HepG2 (cell line): ENCODE measurements around the gene HBEGF.

Experiments
- ATF1 ChIP-seq: IDR thresholded peaks from 2 replicates; pipeline ENCODE4 v1.6.1; 2016; ENCODE audit warnings: mild to moderate bottlenecking, control low read depth
- E2F5 ChIP-seq: sonication (generic); formaldehyde crosslinking; conservative IDR thresholded peaks from 2 replicates; pipeline ENCODE4 v1.4.0; 2020; ENCODE audit warnings: missing genetic modification reagents
- ESRRA ChIP-seq: sonication (generic); formaldehyde crosslinking; IDR thresholded peaks from 2 replicates; pipeline ENCODE4 v1.5.1; 2020; ENCODE audit warnings: mild to moderate bottlenecking, low read depth, missing genetic modification reagents
- KLF12 ChIP-seq: sonication (generic); formaldehyde crosslinking; IDR thresholded peaks from 2 replicates; pipeline ENCODE4 v1.4.0; 2020; ENCODE audit warnings: missing genetic modification reagents, borderline replicate concordance
- PHF8 ChIP-seq: sonication (generic); formaldehyde crosslinking; IDR thresholded peaks from 2 replicates; pipeline ENCODE4 v1.5.0; 2020; ENCODE audit warnings: missing genetic modification reagents
- SIN3B ChIP-seq: fragments of 150-350 bp; IDR thresholded peaks from 2 replicates; pipeline ENCODE4 v1.6.1; 2014; ENCODE audit warnings: low read length
- SP1 ChIP-seq, 2 experiments: fragments of 450-650 bp in 1 of 2; sonication (generic) in 1 of 2; formaldehyde crosslinking in 1 of 2; IDR thresholded peaks; 2 replicates each; pipeline versions ENCODE4 v1.4.0 to v1.6.1; 2016 to 2020; ENCODE audit warnings: missing genetic modification reagents in 1 of 2
- TMF1 ChIP-seq: sonication (generic); formaldehyde crosslinking; IDR thresholded peaks from 2 replicates; pipeline ENCODE4 v1.8.1; 2022; ENCODE audit warnings: low read depth, missing genetic modification reagents
- ZBTB2 ChIP-seq: sonication (generic); formaldehyde crosslinking; IDR thresholded peaks from 2 replicates; pipeline ENCODE4 v1.8.0; 2022; ENCODE audit warnings: low read depth, missing genetic modification reagents
- ZNF260 ChIP-seq: sonication (generic); formaldehyde crosslinking; IDR thresholded peaks from 2 replicates; pipeline ENCODE4 v1.4.0; 2020; ENCODE audit warnings: missing genetic modification reagents, low read depth, mild to moderate bottlenecking, borderline replicate concordance
- ZNF280B ChIP-seq: sonication (generic); formaldehyde crosslinking; IDR thresholded peaks from 2 replicates; pipeline ENCODE4 v1.5.0; 2020; ENCODE audit warnings: missing genetic modification reagents, mild to moderate bottlenecking, borderline replicate concordance
- ZNF781 ChIP-seq: sonication (generic); formaldehyde crosslinking; IDR thresholded peaks from 2 replicates; pipeline ENCODE4 v1.5.1; 2020; ENCODE audit warnings: borderline replicate concordance, mild to moderate bottlenecking, missing genetic modification reagents; ENCODE audit errors: not compliant biosample characterization
- ZNF839 ChIP-seq: sonication (generic); formaldehyde crosslinking; IDR thresholded peaks from 2 replicates; pipeline ENCODE4 v1.4.0; 2020; ENCODE audit warnings: missing genetic modification reagents, mild to moderate bottlenecking, borderline replicate concordance

- TF ChIP-seq PHF8 (CRISPR knock-in tag) (no peak), ZNF260 (CRISPR knock-in tag) (no peak), ZBTB2 (no peak), E2F5 (CRISPR knock-in tag) (no peak), ATF1 (CRISPR knock-in tag) (no peak), SIN3B (no peak), TMF1 (CRISPR knock-in tag) (no peak), SP1 (IDR thresholded peaks at IDR 0.05) (no peak), SP1 (CRISPR knock-in tag; IDR thresholded peaks at IDR 0.05) (no peak), ZNF280B (no peak), ZNF781 (CRISPR knock-in tag) (no peak), KLF12 (CRISPR knock-in tag) (no peak), ESRRA (CRISPR knock-in tag) (no peak), ZNF839 (CRISPR knock-in tag) (no peak)
These were observed 19.5 kb upstream of the HBEGF start for GRCh38 chr5:140365941-140366340.
